Measurements from ENCODE around the gene CREB5. TPM values are rescaled to one million over a fixed set of nuclear protein-coding genes. Genes with fewer than 3 reads are reported as not detected.

The CREB5 gene
- total and polyA plus RNA-seq, 2 donors from 2014 or later: 3.4 to 27.2 TPM

DNA sequence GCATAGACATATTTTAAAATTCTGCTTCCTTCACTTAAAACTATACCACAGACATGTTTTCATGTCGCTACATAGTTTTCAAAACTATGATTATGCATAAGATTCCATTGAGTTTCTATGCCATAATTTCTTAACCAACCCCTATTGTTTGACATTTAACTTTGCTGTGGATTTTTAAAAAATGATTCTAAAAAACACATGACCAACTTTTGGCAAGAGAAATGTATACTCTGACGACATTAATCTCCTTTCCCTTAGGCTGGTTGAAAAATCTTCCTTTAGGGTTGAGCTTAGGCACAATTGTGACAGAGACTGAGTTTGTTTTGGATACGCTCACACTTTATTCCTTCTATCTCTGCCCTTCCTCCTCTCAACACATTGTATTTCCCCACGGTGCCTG is 14.9 kb downstream of the CREB5 start:
- no peak for FAIRE-seq
- Histone ChIP-seq H3K4me1 (ENCODE audit: control insufficient read depth in 2 of 3, insufficient read depth in 2 of 3, low read depth in 1 of 3, low read length in 3 of 3) (no peaks in the 10 kb centered on the region), H3K27ac (ENCODE audit: low read depth in 2 of 2, low read length in 2 of 2) (no peak overlapping the region), H3K9ac (ENCODE audit: low read length in 3 of 3) (no peak overlapping the region), H3K36me3 (ENCODE audit: control insufficient read depth in 2 of 3, insufficient read depth in 3 of 3, low read length in 3 of 3) (no peaks in the 10 kb centered on the region), H3K4me3 (ENCODE audit: low read length in 3 of 3) (no peak overlapping the region), H3K27me3 (ENCODE audit: control insufficient read depth, insufficient read depth, low read length) (no peaks in the 10 kb centered on the region), H3K9me3 (ENCODE audit: control insufficient read depth in 2 of 3, insufficient read depth in 1 of 3, low read length in 3 of 3) (no peaks in the 10 kb centered on the region)
- TF ChIP-seq, protein P1, sequence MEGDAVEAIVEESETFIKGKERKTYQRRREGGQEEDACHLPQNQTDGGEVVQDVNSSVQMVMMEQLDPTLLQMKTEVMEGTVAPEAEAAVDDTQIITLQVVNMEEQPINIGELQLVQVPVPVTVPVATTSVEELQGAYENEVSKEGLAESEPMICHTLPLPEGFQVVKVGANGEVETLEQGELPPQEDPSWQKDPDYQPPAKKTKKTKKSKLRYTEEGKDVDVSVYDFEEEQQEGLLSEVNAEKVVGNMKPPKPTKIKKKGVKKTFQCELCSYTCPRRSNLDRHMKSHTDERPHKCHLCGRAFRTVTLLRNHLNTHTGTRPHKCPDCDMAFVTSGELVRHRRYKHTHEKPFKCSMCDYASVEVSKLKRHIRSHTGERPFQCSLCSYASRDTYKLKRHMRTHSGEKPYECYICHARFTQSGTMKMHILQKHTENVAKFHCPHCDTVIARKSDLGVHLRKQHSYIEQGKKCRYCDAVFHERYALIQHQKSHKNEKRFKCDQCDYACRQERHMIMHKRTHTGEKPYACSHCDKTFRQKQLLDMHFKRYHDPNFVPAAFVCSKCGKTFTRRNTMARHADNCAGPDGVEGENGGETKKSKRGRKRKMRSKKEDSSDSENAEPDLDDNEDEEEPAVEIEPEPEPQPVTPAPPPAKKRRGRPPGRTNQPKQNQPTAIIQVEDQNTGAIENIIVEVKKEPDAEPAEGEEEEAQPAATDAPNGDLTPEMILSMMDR (IDR thresholded peaks at IDR 0.05; ENCODE audit: borderline replicate concordance, extremely low read depth, insufficient read depth): no peak
- intact Hi-C loops (cut with DNase I): no loop called here
- DNase-seq: no peak

DNA sequence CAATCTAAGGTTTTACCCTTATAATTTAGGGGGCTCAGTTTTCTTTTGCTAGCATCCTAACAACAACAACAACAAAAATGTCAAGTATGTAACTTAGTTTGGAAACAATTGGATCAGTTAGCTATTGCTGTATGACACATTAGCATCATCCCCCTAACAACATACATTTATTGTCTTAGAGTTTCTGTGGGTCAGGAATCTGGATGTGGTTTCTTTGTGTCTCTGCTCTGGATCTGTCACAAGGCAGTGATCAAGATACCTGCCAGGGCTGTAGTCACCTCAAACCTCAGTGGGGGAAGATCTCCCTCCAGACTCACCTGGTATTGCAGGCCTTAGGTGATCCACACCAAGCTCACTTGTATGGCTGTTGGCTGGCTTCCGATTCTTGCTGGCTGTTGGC is 18.3 kb downstream of the CREB5 start:
- H3K4me1 ChIP-seq (ENCODE audit: control insufficient read depth in 2 of 3, insufficient read depth in 2 of 3, low read depth in 1 of 3, low read length in 3 of 3): no peaks in the 10 kb centered on the region
- no peak overlapping the region for H3K27ac ChIP-seq (ENCODE audit: low read depth in 2 of 2, low read length in 2 of 2)
- no peaks in the 10 kb centered on the region for H3K27me3 ChIP-seq (ENCODE audit: control insufficient read depth, insufficient read depth, low read length)
- H3K36me3 ChIP-seq (ENCODE audit: control insufficient read depth in 2 of 3, insufficient read depth in 3 of 3, low read length in 3 of 3): no peaks in the 10 kb centered on the region
- H3K4me3 ChIP-seq (ENCODE audit: low read length in 3 of 3): no peak overlapping the region
- no peak for DNase-seq
- no peak for FAIRE-seq
- H3K9ac ChIP-seq (ENCODE audit: low read length in 3 of 3): no peak overlapping the region
- TF ChIP-seq, protein P1 (IDR thresholded peaks at IDR 0.05; ENCODE audit: borderline replicate concordance, extremely low read depth, insufficient read depth): no peak
- intact Hi-C loops (cut with DNase I): no loop called here
- no peaks in the 10 kb centered on the region for H3K9me3 ChIP-seq (ENCODE audit: control insufficient read depth in 2 of 3, insufficient read depth in 1 of 3, low read length in 3 of 3)

DNA sequence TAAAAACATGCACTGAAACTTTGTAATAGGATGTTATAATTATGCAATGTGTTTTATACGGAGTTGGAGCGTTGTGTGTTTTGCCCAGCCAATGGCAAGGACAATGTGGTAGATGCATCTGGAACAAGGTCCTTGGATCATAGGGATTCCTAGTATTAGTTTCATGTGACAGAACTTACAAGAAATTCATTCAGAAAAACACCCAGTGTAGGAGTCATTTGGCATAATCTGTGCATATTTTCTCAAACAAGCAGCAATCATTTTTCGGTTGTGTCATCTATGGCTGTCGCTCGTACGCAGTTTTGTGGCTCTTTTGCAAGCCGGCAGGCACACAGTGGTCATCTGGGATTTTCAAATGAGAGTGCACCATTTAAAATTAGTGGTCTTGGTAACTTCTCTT is 19.8 kb downstream of the CREB5 start:
- TF ChIP-seq, protein P1 (IDR thresholded peaks at IDR 0.05; ENCODE audit: borderline replicate concordance, extremely low read depth, insufficient read depth): no peak
- H3K4me1 ChIP-seq (ENCODE audit: control insufficient read depth in 2 of 3, insufficient read depth in 2 of 3, low read depth in 1 of 3, low read length in 3 of 3): no peaks in the 10 kb centered on the region
- no peak overlapping the region for H3K27ac ChIP-seq (ENCODE audit: low read depth in 2 of 2, low read length in 2 of 2)
- H3K27me3 ChIP-seq (ENCODE audit: control insufficient read depth, insufficient read depth, low read length): no peaks in the 10 kb centered on the region
- no peaks in the 10 kb centered on the region for H3K36me3 ChIP-seq (ENCODE audit: control insufficient read depth in 2 of 3, insufficient read depth in 3 of 3, low read length in 3 of 3)
- H3K4me3 ChIP-seq (ENCODE audit: low read length in 3 of 3): no peak overlapping the region
- FAIRE-seq (no peak), DNase-seq (no peak)
- no peaks in the 10 kb centered on the region for H3K9me3 ChIP-seq (ENCODE audit: control insufficient read depth in 2 of 3, insufficient read depth in 1 of 3, low read length in 3 of 3)
- no peak overlapping the region for H3K9ac ChIP-seq (ENCODE audit: low read length in 3 of 3)
- intact Hi-C loops (cut with DNase I): no loop called here

DNA sequence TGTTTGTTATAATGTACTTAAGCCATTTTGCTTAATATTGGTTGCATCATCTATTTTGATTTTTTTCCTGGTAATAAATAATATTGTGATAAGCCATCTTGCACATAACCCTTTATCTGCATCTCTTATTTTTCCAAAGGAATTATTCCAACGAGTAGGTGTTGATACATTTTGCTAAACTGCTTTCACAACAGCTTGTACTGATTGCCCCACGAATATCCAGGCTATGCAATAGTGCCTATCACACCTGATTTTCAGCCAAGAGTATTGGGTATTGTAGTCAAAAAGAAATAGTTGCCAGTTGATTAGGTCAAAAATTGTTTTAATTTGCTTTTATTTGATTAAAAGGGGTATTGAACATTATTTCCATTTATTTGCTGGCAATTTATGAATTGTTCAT is 20.7 kb downstream of the CREB5 start:
- Histone ChIP-seq H3K9ac (ENCODE audit: low read length in 3 of 3) (no peak overlapping the region), H3K4me3 (ENCODE audit: low read length in 3 of 3) (no peak overlapping the region), H3K9me3 (ENCODE audit: control insufficient read depth in 2 of 3, insufficient read depth in 1 of 3, low read length in 3 of 3) (no peaks in the 10 kb centered on the region), H3K27me3 (ENCODE audit: control insufficient read depth, insufficient read depth, low read length) (no peaks in the 10 kb centered on the region), H3K36me3 (ENCODE audit: control insufficient read depth in 2 of 3, insufficient read depth in 3 of 3, low read length in 3 of 3) (no peaks in the 10 kb centered on the region), H3K27ac (ENCODE audit: low read depth in 2 of 2, low read length in 2 of 2) (no peak overlapping the region), H3K4me1 (ENCODE audit: control insufficient read depth in 2 of 3, insufficient read depth in 2 of 3, low read depth in 1 of 3, low read length in 3 of 3) (no peaks in the 10 kb centered on the region)
- no peak for FAIRE-seq
- TF ChIP-seq, protein P1 (IDR thresholded peaks at IDR 0.05; ENCODE audit: borderline replicate concordance, extremely low read depth, insufficient read depth): no peak
- no peak for DNase-seq
- intact Hi-C loops (cut with DNase I): no loop called here
